Panc1 (cell line): ENCODE data around the gene FMO3. TPM values are rescaled to one million over a fixed set of nuclear protein-coding genes. Genes with fewer than 3 reads are reported as not detected.

Source experiments
- ATAC-seq: fragments of 200-7000 bp; cut with Tn5 transposase; 2 replicates; pipeline ENCODE4 v1.9.1; 2020; ENCODE audit warnings: mild to moderate bottlenecking, moderate library complexity
- BruUV-seq: library from RNA; stranded (reverse); fragments of 400-500 nt; replicated peaks from 2 replicates; lab custom pipeline; 2021; lab: Mats Ljungman, UMichigan
- CTCF ChIA-PET: fragments of 300-600 bp; sonication (Branson Sonifier 250); formaldehyde crosslinking; loops from one replicate; lab custom pipeline; 2022; ENCODE audit warnings: antibody characterized with exemption; lab: Charles Lee
- POLR2A ChIA-PET: fragments of 300-600 bp; sonication (Branson Sonifier 250); formaldehyde crosslinking; loops from one replicate; lab custom pipeline; 2022; ENCODE audit warnings: antibody characterized with exemption; lab: Charles Lee
- DNase-seq: peaks from one replicate; pipeline ENCODE4 v3.0.0-alpha.2; 2010; ENCODE audit warnings: low read depth, low spot score
- H3K27ac ChIP-seq: 2 replicates; pipeline ENCODE4 v1.5.1; 2011; ENCODE audit warnings: mild to moderate bottlenecking, low read length, inconsistent platforms
- H3K27me3 ChIP-seq: fragments of 200-500 bp; sonication (Bioruptor generic); 2 replicates; pipeline ENCODE4 v1.6.0; 2014; ENCODE audit warnings: low read length, inconsistent platforms; ENCODE audit not compliant: control insufficient read depth, insufficient read depth
- H3K36me3 ChIP-seq: fragments of 200-500 bp; sonication (Bioruptor generic); 2 replicates; pipeline ENCODE4 v1.5.1; 2014; ENCODE audit warnings: inconsistent platforms, mild to moderate bottlenecking, low read length, moderate library complexity; ENCODE audit not compliant: control insufficient read depth, insufficient read depth
- H3K4me1 ChIP-seq: 2 replicates; pipeline ENCODE4 v1.5.1; 2011; ENCODE audit warnings: inconsistent platforms, mild to moderate bottlenecking, low read length, moderate library complexity; ENCODE audit not compliant: control insufficient read depth, insufficient read depth
- H3K4me3 ChIP-seq, 2 experiments: 2 replicates each; pipeline ENCODE4 v1.5.1; 2011 to 2012; ENCODE audit warnings: low read depth in 2 of 2, low read length in 2 of 2, mild to moderate bottlenecking in 2 of 2, inconsistent platforms in 1 of 2, moderate library complexity in 1 of 2
- H3K9me3 ChIP-seq: fragments of 200-500 bp; sonication (Bioruptor generic); 2 replicates; pipeline ENCODE4 v1.5.1; 2014; ENCODE audit warnings: low read depth, mild to moderate bottlenecking, inconsistent platforms, low read length, moderate library complexity; ENCODE audit not compliant: control insufficient read depth, insufficient read depth
- POLR2AphosphoS5 ChIP-seq: IDR thresholded peaks from 2 replicates; pipeline ENCODE4 v1.6.1; 2012; ENCODE audit warnings: mild to moderate bottlenecking, low read depth, low read length, moderate library complexity
- SIN3A ChIP-seq: IDR thresholded peaks from 2 replicates; pipeline ENCODE4 v1.6.1; 2012; ENCODE audit warnings: low read depth, mild to moderate bottlenecking, low read length, moderate library complexity, borderline replicate concordance; ENCODE audit not compliant: insufficient read depth
- TCF7L2 ChIP-seq: IDR thresholded peaks from 2 replicates; pipeline ENCODE4 v1.6.1; 2011; ENCODE audit warnings: mild to moderate bottlenecking, low read depth, low read length, inconsistent platforms
- in situ Hi-C: cut with HindIII; loops from 2 replicates; pipeline ENCODE4 v1.10.0; 2016; ENCODE audit warnings: low sequenced_read_pairs, low pct_unique_long_range_greater_than_20kb
- intact Hi-C: fragments of 100-400 bp; cut with micrococcal nuclease; formaldehyde crosslinking; loops from one replicate; pipeline ENCODE4 v1.10.0; 2022; ENCODE audit not compliant: unreplicated experiment
- total RNA-seq: library from RNA; stranded (reverse); gene quantifications from one replicate; pipeline ENCODE4 v1.2.1, GENCODE V29; 2021; ENCODE audit not compliant: unreplicated experiment
- TF ChIP-seq, protein P1 (sequence below): fragments of 450-650 bp; IDR thresholded peaks from 2 replicates; pipeline ENCODE4 v1.5.1; 2017; ENCODE audit warnings: mild to moderate bottlenecking
- TF ChIP-seq, protein P2 (sequence below), 2 experiments: IDR thresholded peaks; 2 replicates each; pipeline ENCODE4 v1.6.1; 2011 to 2012; ENCODE audit warnings: low read depth in 2 of 2, control low read depth in 1 of 2, low read length in 1 of 2, mild to moderate bottlenecking in 1 of 2, moderate library complexity in 1 of 2; ENCODE audit not compliant: insufficient read depth in 1 of 2

The FMO3 gene
- total RNA-seq, 1 experiment from 2014 or later: not detected

- H3K4me3 ChIP-seq: no peak overlapping the region
- DNase-seq: no peak
- POLR2A ChIA-PET: no interaction called here
- no peaks in the 10 kb centered on the region for H3K9me3 ChIP-seq
- no peak overlapping the region for H3K27ac ChIP-seq
- ATAC-seq: no peak
- no peaks in the 10 kb centered on the region for H3K36me3 ChIP-seq
- no peaks in the 10 kb centered on the region for H3K4me1 ChIP-seq
- intact Hi-C loops: loop anchor here (5.0 kb wide), 1 partner anchor 106 kb away; the partner anchor contains the start of gene FMO2
- in situ Hi-C loops: no loop called here
- no TSS peak for BruUV-seq
- CTCF ChIA-PET: interaction anchor here (0.7 to 1.6 kb wide), 4 partner anchors 9 to 232 kb away, joined by 3 to 11 read pairs (median 4); partner anchors contain the start of genes FMO3 and FMO4
- H3K27me3 ChIP-seq: no peaks in the 10 kb centered on the region
- no peak for TF ChIP-seq POLR2AphosphoS5
- TF ChIP-seq, protein P1, sequence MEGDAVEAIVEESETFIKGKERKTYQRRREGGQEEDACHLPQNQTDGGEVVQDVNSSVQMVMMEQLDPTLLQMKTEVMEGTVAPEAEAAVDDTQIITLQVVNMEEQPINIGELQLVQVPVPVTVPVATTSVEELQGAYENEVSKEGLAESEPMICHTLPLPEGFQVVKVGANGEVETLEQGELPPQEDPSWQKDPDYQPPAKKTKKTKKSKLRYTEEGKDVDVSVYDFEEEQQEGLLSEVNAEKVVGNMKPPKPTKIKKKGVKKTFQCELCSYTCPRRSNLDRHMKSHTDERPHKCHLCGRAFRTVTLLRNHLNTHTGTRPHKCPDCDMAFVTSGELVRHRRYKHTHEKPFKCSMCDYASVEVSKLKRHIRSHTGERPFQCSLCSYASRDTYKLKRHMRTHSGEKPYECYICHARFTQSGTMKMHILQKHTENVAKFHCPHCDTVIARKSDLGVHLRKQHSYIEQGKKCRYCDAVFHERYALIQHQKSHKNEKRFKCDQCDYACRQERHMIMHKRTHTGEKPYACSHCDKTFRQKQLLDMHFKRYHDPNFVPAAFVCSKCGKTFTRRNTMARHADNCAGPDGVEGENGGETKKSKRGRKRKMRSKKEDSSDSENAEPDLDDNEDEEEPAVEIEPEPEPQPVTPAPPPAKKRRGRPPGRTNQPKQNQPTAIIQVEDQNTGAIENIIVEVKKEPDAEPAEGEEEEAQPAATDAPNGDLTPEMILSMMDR: peak; percentile 42; the same call in 1 of the 2 replicates
- TF ChIP-seq TCF7L2: no peak
- no peak for TF ChIP-seq SIN3A
- TF ChIP-seq, protein P2, sequence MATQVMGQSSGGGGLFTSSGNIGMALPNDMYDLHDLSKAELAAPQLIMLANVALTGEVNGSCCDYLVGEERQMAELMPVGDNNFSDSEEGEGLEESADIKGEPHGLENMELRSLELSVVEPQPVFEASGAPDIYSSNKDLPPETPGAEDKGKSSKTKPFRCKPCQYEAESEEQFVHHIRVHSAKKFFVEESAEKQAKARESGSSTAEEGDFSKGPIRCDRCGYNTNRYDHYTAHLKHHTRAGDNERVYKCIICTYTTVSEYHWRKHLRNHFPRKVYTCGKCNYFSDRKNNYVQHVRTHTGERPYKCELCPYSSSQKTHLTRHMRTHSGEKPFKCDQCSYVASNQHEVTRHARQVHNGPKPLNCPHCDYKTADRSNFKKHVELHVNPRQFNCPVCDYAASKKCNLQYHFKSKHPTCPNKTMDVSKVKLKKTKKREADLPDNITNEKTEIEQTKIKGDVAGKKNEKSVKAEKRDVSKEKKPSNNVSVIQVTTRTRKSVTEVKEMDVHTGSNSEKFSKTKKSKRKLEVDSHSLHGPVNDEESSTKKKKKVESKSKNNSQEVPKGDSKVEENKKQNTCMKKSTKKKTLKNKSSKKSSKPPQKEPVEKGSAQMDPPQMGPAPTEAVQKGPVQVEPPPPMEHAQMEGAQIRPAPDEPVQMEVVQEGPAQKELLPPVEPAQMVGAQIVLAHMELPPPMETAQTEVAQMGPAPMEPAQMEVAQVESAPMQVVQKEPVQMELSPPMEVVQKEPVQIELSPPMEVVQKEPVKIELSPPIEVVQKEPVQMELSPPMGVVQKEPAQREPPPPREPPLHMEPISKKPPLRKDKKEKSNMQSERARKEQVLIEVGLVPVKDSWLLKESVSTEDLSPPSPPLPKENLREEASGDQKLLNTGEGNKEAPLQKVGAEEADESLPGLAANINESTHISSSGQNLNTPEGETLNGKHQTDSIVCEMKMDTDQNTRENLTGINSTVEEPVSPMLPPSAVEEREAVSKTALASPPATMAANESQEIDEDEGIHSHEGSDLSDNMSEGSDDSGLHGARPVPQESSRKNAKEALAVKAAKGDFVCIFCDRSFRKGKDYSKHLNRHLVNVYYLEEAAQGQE (IDR thresholded peaks at IDR 0.05; ENCODE audit: insufficient read depth in 1 of 2, low read depth in 2 of 2, low read length in 1 of 2): no peak
Observed at GRCh38 chr1:171081314-171081753, 9.4 kb upstream of the FMO3 start.

DNA sequence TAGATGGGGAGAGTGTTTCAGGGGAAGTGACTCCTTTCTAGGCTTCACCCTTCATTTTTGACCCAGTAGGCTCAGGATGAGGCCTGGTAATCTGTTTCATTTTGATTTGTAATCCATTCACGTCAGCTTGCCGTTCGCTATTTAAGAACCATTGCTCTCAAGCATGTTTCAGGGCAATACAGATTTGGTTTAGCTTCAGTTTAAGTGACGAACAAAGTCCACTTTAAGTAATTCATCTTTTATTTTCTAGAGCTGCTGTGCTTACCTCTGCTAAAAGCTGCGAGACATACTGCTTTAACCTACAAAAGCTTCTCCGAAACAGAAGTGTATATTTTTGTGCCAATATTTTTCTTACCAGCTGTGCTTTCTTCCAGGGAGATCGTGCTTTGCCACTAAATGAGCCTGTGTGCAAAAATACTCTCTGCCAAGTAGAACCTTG is 8.9 kb upstream of the FMO3 start:
- in situ Hi-C loops (no loop called here), intact Hi-C loops (loop anchor here (5.0 kb wide), 1 partner anchor 106 kb away; the partner anchor contains the start of gene FMO2)
- Histone ChIP-seq H3K27me3 (no peaks in the 10 kb centered on the region), H3K27ac (no peak overlapping the region), H3K4me1 (no peaks in the 10 kb centered on the region), H3K4me3 (no peak overlapping the region), H3K9me3 (no peaks in the 10 kb centered on the region), H3K36me3 (no peaks in the 10 kb centered on the region)
- TF ChIP-seq, protein P1: no peak
- TF ChIP-seq SIN3A (no peak), TCF7L2 (no peak)
- CTCF ChIA-PET: interaction anchor here (0.7 to 1.6 kb wide), 3 partner anchors 9 to 232 kb away, joined by 3 to 11 read pairs (median 3); partner anchors contain the start of genes FMO3 and FMO4
- POLR2A ChIA-PET: no interaction called here
- no TSS peak for BruUV-seq
- DNase-seq: no peak
- no peak for ATAC-seq
